Measurements from ENCODE around the gene MMEL1.

The MMEL1 gene

GRCh38 chr1:2604156-2604843, 28.5 kb downstream of the MMEL1 start:
- no peak for DNase-seq

- no peak for DNase-seq
Measured at GRCh38 chr1:2603521-2604155, 29.2 kb downstream of the MMEL1 start.

- DNase-seq: no peak
Measured at GRCh38 chr1:2602866-2603520, 29.8 kb downstream of the MMEL1 start.

- DNase-seq: no peak
Measured at GRCh38 chr1:2602311-2602835, 30.4 kb downstream of the MMEL1 start.

GRCh38 chr1:2601721-2602303, 31.0 kb downstream of the MMEL1 start:
- DNase-seq: no peak

- no peak for DNase-seq
Measured at GRCh38 chr1:2598329-2598931, 34.4 kb downstream of the MMEL1 start.

GRCh38 chr1:2597441-2598328, 35.1 kb downstream of the MMEL1 start:
- DNase-seq: no peak

- DNase-seq: no peak
Measured at GRCh38 chr1:2596530-2597333, 36.1 kb downstream of the MMEL1 start.

- DNase-seq: no peak
Measured at GRCh38 chr1:2595812-2596529, 36.8 kb downstream of the MMEL1 start.

- DNase-seq: no peak
Measured at GRCh38 chr1:2595261-2595811, 37.5 kb downstream of the MMEL1 start.

GRCh38 chr1:2594641-2595131, 38.1 kb downstream of the MMEL1 start:
- DNase-seq: no peak

GRCh38 chr1:2594001-2594640, 38.7 kb downstream of the MMEL1 start:
- DNase-seq: no peak

GRCh38 chr1:2593251-2593878, 39.5 kb downstream of the MMEL1 start:
- no peak for DNase-seq

- DNase-seq: no peak
Measured at GRCh38 chr1:2592672-2593071, 40.1 kb downstream of the MMEL1 start.

GRCh38 chr1:2591581-2592261, 41.1 kb downstream of the MMEL1 start:
- no peak for DNase-seq

GRCh38 chr1:2591233-2591580, 41.6 kb downstream of the MMEL1 start:
- DNase-seq: peak; percentile 1

- DNase-seq: no peak
Measured at GRCh38 chr1:2590233-2591141, 42.3 kb downstream of the MMEL1 start.
